ENCODE data around the gene HSPG2.

The HSPG2 gene

DNA sequence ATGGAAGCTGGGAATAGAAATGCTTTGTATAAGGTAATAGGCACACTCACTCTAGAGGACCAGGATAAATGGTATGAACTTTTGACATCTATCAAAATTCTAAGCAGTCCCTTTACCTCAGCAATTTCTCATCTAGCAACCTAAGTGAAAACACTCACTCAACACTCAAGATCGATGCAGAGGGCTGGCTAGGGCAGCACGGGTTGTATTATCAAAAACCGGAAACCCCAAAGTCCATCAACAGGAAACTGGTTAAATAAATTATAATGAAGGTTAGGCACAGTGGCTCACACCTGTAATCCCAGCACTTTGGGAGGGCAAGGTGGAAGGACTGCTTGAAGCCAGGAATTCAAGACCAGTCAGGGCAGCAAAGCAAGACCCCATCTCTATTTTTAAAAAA lies 163.5 kb downstream of the HSPG2 start:
- no peak for DNase-seq (ENCODE audit: insufficient read length)
- no peak for FAIRE-seq
- no peak for TF ChIP-seq POLR2A (IDR thresholded peaks at IDR 0.05; ENCODE audit: low read depth, low read length)
- TF ChIP-seq TAF1 (IDR thresholded peaks at IDR 0.05; ENCODE audit: borderline replicate concordance, low read depth, low read length) = no peak
- no peak for TF ChIP-seq POLR2AphosphoS5 (IDR thresholded peaks at IDR 0.05; ENCODE audit: low read depth, low read length)
